HPDE6-E6E7 (cell line): ENCODE measurements around the gene USHBP1.
A peak's percentile ranks its signal among the peaks of the same experiment; 100 is the strongest.

ENCODE experiments used
- DNase-seq: peaks from one replicate; pipeline ENCODE4 v3.0.0; 2011; ENCODE audit warnings: missing footprints; ENCODE audit errors: extremely low spot score

Gene USHBP1

GRCh38 chr19:17240062-17240752, 24.3 kb downstream of the USHBP1 start:
- DNase-seq, result no peak

- no peak for DNase-seq
Observed at GRCh38 chr19:17237747-17238706, 26.5 kb downstream of the USHBP1 start.

- DNase-seq, result no peak
Observed at GRCh38 chr19:17236811-17237543, 27.6 kb downstream of the USHBP1 start.

GRCh38 chr19:17235971-17236777, 28.4 kb downstream of the USHBP1 start:
- DNase-seq, result no peak

- DNase-seq, result peak; percentile 49
Observed at GRCh38 chr19:17235300-17235970, 29.1 kb downstream of the USHBP1 start.

- DNase-seq, result peak; percentile 53
Observed at GRCh38 chr19:17234911-17235299, 29.6 kb downstream of the USHBP1 start.

- no peak for DNase-seq
Observed at GRCh38 chr19:17232258-17232657, 32.3 kb downstream of the USHBP1 start.

GRCh38 chr19:17229890-17230289, 34.7 kb downstream of the USHBP1 start:
- DNase-seq, result no peak

GRCh38 chr19:17227798-17228367, 36.7 kb downstream of the USHBP1 start:
- DNase-seq, result no peak

GRCh38 chr19:17226002-17226933, 38.3 kb downstream of the USHBP1 start, which contains the start of gene OCEL1:
TSS of gene OCEL1 (plus strand) at chr19:17226226. CDS start at chr19:17226248, 22 bp downstream.
- peak; percentile 92 for DNase-seq

- DNase-seq, result no peak
Observed at GRCh38 chr19:17225053-17225452, 39.5 kb downstream of the USHBP1 start.

GRCh38 chr19:17220207-17220758, 44.3 kb downstream of the USHBP1 start:
- peak; percentile 43 for DNase-seq

- no peak for DNase-seq
Observed at GRCh38 chr19:17219286-17219685, 45.3 kb downstream of the USHBP1 start.

GRCh38 chr19:17216058-17216670, 48.4 kb downstream of the USHBP1 start:
- no peak for DNase-seq

- DNase-seq, result peak; percentile 87
Observed at GRCh38 chr19:17215127-17215971, 49.2 kb downstream of the USHBP1 start, which contains the start of gene USE1. TSS of gene USE1 (plus strand) at chr19:17215357. CDS start at chr19:17215406, 49 bp downstream.

GRCh38 chr19:17214508-17215126, 49.9 kb downstream of the USHBP1 start:
- DNase-seq, result no peak

- no peak for DNase-seq
Observed at GRCh38 chr19:17213334-17213733, 51.2 kb downstream of the USHBP1 start.
